Activated CD8-positive, alpha-beta memory T cell treated with anti-CD3 and anti-CD28 coated beads, Interleukin-2, amount 50 U/mL, for 1 hour (primary cell): ENCODE data around the gene INPP5E.

Experiments used
- DNase-seq: peaks from one replicate; pipeline ENCODE4 v3.0.0-alpha.2; 2020; ENCODE audit errors: extremely low read depth

INPP5E gene

GRCh38 chr9:136473354-136473721 is 33.7 kb upstream of the INPP5E start:
- DNase-seq: no peak

DNA sequence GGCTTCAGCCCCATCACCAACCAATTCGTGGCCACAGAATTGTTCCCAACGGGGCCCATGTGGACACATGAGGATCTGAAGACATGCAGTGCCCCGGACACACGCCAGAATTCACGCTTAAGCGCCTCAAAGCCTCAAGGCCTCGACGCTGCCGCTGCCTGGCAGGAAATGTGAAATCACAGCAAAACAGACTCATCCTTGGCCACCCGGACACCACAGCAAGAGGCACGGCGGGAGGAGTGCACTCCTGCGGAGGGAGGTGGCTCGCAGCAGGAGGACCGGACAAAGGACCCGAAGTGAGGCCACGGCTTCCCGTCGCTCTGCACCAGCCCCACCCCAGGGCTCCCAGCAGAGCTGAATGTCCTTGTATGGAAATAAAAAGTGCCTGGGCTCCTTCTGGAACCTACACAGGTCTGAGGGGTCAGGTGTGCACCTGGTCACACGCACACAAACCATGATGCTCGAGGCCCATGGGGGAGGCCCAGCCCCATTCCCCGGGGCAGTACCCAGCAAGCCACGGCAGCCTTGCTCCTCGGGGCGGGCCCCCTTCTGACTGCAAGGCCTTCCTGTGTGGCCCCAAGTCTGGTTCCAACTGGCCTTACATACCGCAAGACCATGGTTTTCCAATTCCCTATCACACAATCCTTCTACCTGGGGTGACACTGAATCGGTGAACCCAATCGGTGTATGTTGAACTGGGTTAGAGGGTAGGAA is 33.2 kb upstream of the INPP5E start:
- DNase-seq: no peak

DNA sequence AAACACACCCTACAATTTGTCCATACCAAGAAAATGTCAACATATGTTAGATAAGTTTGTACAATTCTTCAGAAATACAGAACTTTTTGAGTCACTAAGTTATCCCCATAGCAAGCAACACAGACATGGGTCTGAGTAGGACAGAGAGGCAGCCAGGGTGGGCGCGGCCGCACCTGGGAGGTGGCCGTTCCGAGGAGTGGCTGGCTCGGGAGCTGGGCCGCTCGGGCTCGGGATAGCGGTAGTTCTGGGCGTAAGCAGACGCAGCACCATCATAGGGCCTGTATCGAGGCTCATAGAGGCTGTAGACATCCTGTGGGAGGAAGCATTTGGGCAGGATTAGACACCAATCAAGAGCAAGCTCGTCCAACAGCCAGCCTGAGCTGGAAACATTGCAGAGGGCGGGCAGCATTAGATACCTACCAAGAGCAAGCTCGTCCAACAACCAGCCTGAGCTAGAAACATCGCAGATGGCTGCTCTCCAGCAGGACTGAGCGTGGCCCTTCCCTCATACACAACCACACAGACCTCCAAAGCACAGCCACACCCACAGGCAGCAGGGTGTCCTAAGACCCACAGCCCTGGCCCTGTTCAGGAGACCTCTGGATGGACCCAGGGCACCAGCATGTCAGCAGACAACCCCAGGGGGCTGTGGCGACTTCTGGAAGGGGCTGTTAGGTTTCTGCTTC is 32.3 kb upstream of the INPP5E start:
- DNase-seq: no peak

DNA sequence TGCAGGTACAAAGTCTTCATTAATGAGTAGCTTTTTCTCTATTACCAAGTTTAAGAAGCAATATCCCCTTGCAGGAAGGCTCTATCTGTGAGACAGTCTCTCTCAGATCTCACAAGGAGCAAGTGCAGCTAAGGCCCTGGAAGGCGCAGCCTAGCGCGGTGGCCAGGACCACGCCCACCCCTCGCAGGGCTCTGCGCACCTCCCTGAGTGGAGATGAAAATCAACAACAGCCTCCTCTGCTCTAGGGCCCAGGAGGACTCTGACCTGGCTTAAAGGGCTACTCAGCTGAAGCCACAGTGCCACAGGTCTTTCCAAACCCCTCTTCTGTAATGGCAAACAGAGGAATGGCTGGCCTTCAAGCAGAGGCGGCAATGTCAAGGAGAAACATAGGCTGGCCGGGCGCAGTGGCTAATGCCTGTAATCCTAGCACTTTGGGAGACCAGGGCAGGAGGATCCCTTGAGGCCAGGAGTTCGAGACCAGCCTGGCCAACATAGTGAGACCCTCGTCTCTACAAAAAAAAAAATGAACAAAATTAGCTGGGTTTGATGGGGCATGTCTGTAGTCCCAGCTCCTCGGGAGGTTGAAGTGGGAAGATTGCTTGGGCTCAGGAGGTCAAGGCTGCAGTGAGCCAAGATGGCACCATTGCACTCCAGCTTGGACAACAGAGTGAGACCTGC is 31.3 kb upstream of the INPP5E start:
- DNase-seq: no peak

DNA sequence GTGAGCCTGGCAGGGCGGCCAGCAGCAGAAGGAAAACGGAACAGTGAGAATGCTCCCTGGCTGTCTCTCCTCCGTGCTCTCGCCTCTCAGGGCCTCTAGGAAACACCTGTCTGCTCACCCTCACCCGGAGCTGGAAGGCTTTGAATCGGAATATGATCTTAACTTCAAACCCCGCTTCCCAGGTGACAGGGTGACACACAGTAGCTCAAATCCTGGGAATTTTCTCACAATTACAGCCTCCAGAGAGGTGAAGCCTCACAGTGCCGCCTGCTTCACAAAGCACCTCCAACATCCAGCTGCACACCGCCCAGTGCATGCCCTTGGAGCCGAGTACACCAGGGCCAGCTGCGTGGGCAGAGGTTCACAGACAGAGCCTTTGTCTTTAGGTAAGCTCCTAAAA is 30.7 kb upstream of the INPP5E start:
- no peak for DNase-seq

- DNase-seq: no peak
These were observed 28.1 kb upstream of the INPP5E start for GRCh38 chr9:136467766-136468165.

DNA sequence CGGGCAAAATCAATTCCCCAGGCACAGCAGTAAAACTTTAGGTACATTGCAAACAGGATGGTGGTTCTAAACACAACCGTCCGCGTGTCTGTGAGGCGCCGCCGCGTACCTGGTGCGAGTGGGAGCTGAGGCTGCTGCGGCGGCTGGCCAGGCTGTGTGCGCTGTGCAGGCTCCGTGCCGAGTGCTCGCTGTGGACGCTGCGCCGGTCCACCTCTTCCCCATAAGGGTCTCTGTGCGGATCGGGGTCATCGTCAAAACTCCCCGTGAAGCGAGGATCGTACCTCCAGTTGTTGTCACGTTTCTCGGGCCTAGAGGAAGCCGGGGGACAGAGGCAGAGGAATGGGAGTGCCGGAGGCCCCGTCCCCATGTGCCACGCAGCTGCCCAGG is 26.5 kb upstream of the INPP5E start:
- no peak for DNase-seq

GRCh38 chr9:136465500-136466154 is 26.0 kb upstream of the INPP5E start:
- no peak for DNase-seq

GRCh38 chr9:136464241-136464640 is 24.6 kb upstream of the INPP5E start:
- DNase-seq: no peak

DNA sequence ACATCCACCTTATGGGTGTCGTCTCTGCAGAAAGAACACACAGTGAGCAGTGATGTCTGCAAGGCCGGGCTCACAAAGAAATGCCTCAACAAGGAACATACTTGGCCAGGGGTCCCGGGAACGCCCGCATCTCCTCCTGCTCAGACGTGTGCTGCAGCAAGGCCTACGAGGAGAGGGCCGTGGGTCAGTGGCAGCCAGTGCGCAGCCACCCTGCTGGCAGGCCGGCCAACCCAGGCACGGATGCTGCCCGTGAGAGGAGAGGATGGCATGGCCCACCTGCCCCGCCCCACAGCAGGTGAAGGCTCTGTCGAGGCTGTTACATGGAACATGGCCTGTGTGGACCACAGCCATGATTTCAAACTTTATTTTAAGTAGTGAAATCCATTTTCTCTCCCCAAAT is 23.9 kb upstream of the INPP5E start:
- DNase-seq: no peak

GRCh38 chr9:136462664-136463063 is 23.0 kb upstream of the INPP5E start:
- DNase-seq: no peak

GRCh38 chr9:136460772-136461325 is 21.2 kb upstream of the INPP5E start:
- no peak for DNase-seq

GRCh38 chr9:136459425-136459824 is 19.8 kb upstream of the INPP5E start:
- no peak for DNase-seq

GRCh38 chr9:136457326-136457725 is 17.7 kb upstream of the INPP5E start:
- DNase-seq: no peak

- no peak for DNase-seq
These were observed 16.6 kb upstream of the INPP5E start for GRCh38 chr9:136456258-136456657.

DNA sequence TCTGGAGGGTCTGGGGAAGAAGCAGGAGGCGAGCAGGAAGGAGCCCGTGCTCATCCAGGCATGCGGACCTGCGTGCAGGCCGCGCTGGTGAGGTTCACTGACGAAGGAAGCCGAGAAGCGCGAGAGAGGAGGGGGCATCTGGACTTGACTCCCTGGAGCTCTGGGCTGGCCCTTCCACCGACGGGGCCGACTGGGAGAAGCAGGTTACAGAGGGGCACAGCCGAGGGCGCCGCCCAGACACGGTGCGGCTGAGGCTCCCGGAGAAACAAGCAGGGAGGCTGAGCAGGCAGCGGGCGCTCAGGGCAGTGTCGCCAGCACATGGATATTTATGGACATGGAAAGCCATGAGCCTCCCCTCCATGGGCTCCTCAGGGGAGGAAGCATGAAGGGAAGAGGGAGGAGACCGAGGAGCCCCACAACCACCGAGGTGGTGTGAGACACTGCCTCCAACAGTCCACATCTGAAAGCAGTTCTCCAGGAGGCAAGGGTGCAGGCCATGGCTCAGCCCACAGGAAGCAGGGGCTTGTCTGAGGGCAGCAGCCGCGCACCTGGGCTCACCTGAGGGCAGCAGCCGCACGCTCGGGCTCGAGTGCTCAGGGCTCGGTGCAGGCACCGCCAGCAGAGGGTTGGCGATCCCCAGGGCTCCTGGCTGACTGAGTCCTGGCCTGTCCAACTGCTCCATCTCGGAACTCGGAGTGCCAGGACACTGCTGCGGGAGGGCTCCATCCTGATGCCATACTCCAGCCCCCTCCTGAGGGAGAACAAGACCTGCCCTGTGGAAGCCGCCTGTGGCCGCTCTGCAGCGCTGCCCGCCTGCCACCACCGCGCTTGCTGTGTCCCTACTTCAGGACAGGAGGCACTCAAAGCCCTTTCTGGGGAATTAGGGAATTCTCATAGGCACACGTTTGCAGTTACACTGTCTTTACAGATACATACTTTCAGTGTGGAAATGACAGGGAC is 15.7 kb upstream of the INPP5E start:
- no peak for DNase-seq

DNA sequence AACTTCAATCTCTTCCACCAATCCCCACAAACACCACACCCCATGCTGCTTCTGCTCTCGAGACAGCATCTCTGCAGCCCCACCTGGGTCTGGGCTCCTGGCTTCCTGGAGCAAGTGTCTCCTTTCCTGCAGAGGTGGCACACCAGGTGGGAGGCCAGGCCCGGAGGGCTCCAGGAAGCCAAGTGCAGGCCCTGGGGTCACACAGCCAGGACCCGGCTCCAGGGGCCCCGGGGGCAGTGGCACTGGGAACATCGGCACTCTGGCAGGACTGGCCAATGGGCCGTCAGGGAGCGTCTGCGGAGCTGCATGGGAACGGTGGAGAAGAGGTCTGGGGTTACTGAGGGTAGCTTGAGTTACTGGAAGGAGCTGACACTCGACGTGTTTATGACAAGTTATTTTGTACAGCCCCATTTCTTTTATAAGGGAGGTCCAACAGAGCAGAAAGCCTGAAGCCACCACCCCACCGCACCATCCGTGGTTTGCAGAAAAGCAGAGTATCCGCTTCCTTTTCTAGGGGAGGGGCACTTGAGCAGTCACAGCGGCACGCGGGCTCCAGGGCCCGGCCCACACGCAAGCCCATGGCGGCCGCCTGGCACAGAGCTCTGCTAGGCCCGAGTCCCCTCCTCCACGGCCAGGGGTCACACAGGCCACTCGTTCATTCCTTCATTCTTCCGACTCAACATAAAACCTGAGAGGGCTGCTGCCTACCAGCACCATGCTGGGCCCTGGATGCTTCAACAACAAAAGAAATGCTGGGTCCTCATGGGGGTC is 14.6 kb upstream of the INPP5E start:
- DNase-seq: no peak

- no peak for DNase-seq
These were observed 13.7 kb upstream of the INPP5E start for GRCh38 chr9:136453326-136453725.

GRCh38 chr9:136451221-136451877 is 11.7 kb upstream of the INPP5E start:
- DNase-seq: no peak

DNA sequence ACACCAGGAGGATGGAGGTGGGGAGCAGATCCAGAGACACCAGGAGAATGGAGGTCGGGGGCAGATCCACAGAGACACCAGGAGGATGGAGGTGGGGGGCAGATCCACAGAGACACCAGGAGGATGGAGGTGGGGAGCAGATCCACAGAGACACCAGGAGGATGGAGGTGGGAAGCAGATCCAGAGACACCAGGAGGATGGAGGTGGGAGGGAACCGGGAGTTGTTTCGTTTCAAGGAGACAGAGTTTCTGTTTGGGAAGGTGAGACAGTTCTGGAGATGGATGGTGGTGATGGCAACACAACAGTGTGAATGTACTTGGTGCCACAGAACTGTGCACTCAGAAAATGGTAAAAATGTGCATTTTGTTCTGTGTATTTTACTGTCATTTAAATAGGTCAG is 9.0 kb upstream of the INPP5E start:
- no peak for DNase-seq
